HG03342 (cell line): ENCODE measurements around the gene ARHGAP5.

Experiments
- ATAC-seq: cut with Tn5 transposase; IDR thresholded peaks from one replicate; pipeline ENCODE4 v1.9.1; 2021; ENCODE audit warnings: mild to moderate bottlenecking, moderate library complexity; ENCODE audit not compliant: unreplicated experiment

The ARHGAP5 gene

GRCh38 chr14:32206552-32206951 lies 129.4 kb downstream of the ARHGAP5 start:
- no peak for ATAC-seq

DNA sequence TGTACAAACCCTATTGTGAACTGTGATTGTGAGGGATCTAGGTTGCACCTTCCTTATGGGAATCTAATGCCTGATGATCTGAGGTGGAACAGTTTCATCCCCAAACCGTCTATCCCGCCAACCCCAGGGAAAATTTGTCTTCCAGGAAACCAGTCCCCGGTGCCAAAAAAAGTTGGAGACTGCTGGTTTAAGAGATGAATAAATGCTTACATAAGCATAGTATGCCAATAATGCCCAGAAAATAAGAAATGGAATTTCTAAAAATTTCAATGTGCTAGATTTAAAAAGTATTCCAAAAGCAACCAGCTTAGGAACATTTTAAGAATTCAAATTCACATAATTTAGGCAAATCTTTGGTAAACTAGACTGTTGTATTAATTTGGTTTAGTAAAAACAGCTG lies 131.4 kb downstream of the ARHGAP5 start:
- ATAC-seq, result no peak
